ENCODE measurements around the gene IL6.
A peak's percentile ranks its signal among the peaks of the same experiment; 100 is the strongest.
"Not testable (repeated sequence)": the region's sequence is repeated elsewhere in the genome, so short reads cannot be mapped to it uniquely, and the experiment has no call there.

The IL6 gene

GRCh38 chr7:22726907-22727713 lies at the start of gene IL6:
IL6 (plus strand) TSS chr7:22727200; CDS start chr7:22727263, 63 bp downstream.
- DNase-seq (ENCODE audit: low spot score): peak; percentile 65

- not testable (repeated sequence) for DNase-seq (ENCODE audit: low spot score)
Measured at GRCh38 chr7:22677263-22677662, 49.7 kb upstream of the IL6 start.

- DNase-seq (ENCODE audit: low spot score): no peak
Measured at GRCh38 chr7:22677680-22678079, 49.3 kb upstream of the IL6 start.

GRCh38 chr7:22680482-22680911 lies 46.5 kb upstream of the IL6 start:
- DNase-seq (ENCODE audit: low spot score): no peak

- no peak for DNase-seq (ENCODE audit: low spot score)
Measured at GRCh38 chr7:22681312-22681711, 45.7 kb upstream of the IL6 start.

GRCh38 chr7:22681852-22682657 lies 44.9 kb upstream of the IL6 start:
- no peak for DNase-seq (ENCODE audit: low spot score)

- DNase-seq (ENCODE audit: low spot score): no peak
Measured at GRCh38 chr7:22683379-22683778, 43.6 kb upstream of the IL6 start.

- no peak for DNase-seq (ENCODE audit: low spot score)
Measured at GRCh38 chr7:22686620-22687019, 40.4 kb upstream of the IL6 start.

- no peak for DNase-seq (ENCODE audit: low spot score)
Measured at GRCh38 chr7:22688084-22688483, 38.9 kb upstream of the IL6 start.

- DNase-seq (ENCODE audit: low spot score): not testable (repeated sequence)
Measured at GRCh38 chr7:22688934-22689333, 38.1 kb upstream of the IL6 start.

GRCh38 chr7:22694597-22695207 lies 32.3 kb upstream of the IL6 start:
- no peak for DNase-seq (ENCODE audit: low spot score)

- no peak for DNase-seq (ENCODE audit: low spot score)
Measured at GRCh38 chr7:22695476-22696132, 31.4 kb upstream of the IL6 start.

GRCh38 chr7:22696541-22697228 lies 30.3 kb upstream of the IL6 start:
- DNase-seq (ENCODE audit: low spot score): no peak

- DNase-seq (ENCODE audit: low spot score): no peak
Measured at GRCh38 chr7:22697322-22697859, 29.6 kb upstream of the IL6 start.

GRCh38 chr7:22697876-22698606 lies 29.0 kb upstream of the IL6 start:
- no peak for DNase-seq (ENCODE audit: low spot score)

GRCh38 chr7:22698767-22699166 lies 28.2 kb upstream of the IL6 start:
- DNase-seq (ENCODE audit: low spot score): no peak

GRCh38 chr7:22700559-22701002 lies 26.4 kb upstream of the IL6 start:
- DNase-seq (ENCODE audit: low spot score): no peak

- no peak for DNase-seq (ENCODE audit: low spot score)
Measured at GRCh38 chr7:22702516-22702915, 24.5 kb upstream of the IL6 start.

- not testable (repeated sequence) for DNase-seq (ENCODE audit: low spot score)
Measured at GRCh38 chr7:22703107-22703855, 23.7 kb upstream of the IL6 start.

All from ecto neural progenitor cell (in vitro differentiated cells).